Left lobe of liver (tissue), 2 donors: ENCODE measurements around the gene RFK. TPM values are rescaled to one million over a fixed set of nuclear protein-coding genes. Genes with fewer than 3 reads are reported as not detected.
A peak's percentile ranks its signal among the peaks of the same experiment; 100 is the strongest.
"Not testable (repeated sequence)": the region's sequence is repeated elsewhere in the genome, so short reads cannot be mapped to it uniquely, and the experiment has no call there.

ENCODE experiments used
- ATAC-seq: fragments of 200-7000 bp; cut with Tn5 transposase; one replicate; pipeline ENCODE4 v1.9.1; 2020; ENCODE audit warnings: mild to moderate bottlenecking, moderate library complexity
- DNase-seq: peaks from one replicate; pipeline ENCODE4 v3.0.0-alpha.2; 2020; ENCODE audit warnings: low spot score
- total RNA-seq: library from RNA; stranded (reverse); gene quantifications from one replicate; pipeline ENCODE4 v1.2.1, GENCODE V29; 2021
- donor health status: DM: no; HTN: no; CAD: no; lungs with moderate emphysema.
- donor health status: DM: no; HTN: yes; CAD: no.

RFK gene
- total RNA-seq, 1 donor from 2014 or later, result 16.0 TPM

DNA sequence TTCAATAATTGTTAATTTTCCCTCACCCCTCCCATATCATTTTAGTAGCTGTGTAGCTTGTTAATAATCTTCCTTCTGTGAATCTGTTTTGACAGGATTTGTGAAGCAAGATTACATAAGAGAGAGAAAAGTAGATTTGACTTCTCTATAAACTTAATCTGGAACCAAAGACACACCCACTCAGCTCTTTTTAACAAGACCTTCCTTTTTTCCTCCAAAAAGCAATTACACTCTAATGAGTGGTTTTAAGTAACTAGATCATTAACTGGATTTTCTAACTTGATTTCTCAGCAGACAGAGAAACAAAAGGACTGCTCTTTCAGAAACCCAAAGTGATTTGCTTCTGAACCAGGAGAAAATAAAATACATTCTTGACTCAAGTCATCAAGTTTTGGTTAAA is 21.9 kb downstream of the RFK start:
- ATAC-seq (no peak), DNase-seq (no peak)

DNA sequence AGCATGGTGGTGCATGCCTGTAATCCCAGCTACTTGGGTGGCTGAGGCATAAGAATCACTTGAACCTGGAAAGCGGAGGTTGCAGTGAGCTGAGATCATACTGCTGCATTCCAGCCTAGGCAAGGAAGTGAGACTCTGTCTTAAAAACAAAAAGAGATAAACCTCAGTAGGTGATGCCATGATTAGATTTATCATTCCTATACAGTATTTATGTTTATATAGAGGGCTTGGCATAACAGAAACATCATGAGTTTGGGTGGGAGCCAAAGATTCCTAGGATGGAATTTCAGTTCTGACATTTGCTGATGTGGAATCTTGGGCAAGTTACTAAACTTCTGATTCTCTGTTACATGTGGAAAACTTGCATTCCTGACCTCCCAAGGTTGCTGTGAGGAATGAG is 22.3 kb downstream of the RFK start:
- DNase-seq (no peak), ATAC-seq (no peak)

DNA sequence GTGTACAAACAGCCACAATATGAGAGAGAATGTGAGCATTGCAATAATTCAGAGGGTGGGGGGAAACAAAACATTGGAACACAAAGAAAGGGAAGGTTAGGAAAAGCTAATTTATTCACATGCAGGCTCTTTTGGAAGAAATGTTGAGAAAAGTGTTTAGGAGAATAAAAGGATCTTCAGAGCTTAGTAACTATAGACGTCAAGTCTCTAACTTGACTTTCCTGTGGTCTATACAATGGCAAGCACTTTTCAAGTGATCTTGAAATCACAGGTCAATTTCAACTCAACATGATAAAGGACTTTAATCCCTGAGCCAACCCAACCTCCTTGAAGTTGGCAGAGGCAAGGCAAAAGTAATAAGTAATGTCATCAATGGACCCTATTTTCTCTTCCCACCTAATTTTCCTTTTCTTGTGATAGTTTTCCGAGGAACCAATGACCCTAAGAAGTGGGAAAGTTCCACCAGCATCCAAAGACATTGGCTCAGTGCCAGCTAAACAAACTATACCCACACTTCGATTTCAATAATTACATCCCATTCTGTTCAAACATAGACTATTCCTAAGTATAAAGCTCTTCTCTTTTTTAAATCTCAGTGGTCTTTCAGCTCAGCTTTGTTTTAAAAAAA is 23.7 kb downstream of the RFK start:
- no peak for ATAC-seq
- DNase-seq, result no peak

DNA sequence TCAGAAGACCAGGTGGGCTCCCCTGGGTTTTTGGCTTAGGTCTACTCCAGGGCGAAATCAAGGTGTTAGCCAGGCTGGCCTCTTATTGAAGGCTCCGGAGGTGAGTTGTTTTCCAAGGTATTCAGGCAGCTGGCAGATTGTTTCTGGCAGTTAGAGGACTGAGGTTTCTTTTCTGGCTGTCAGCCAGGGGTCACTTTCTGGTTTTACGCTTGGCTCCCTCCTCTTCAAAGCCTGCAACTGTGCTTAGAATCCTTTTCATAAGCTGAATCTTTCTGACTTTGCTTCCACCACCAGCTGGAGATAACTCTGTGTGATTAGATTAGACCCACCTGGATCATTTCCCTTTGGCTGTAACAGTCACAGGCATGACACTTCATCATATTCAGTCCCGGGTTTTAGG is 24.6 kb downstream of the RFK start:
- peak; percentile 69 for ATAC-seq
- DNase-seq, result peak; percentile 83

DNA sequence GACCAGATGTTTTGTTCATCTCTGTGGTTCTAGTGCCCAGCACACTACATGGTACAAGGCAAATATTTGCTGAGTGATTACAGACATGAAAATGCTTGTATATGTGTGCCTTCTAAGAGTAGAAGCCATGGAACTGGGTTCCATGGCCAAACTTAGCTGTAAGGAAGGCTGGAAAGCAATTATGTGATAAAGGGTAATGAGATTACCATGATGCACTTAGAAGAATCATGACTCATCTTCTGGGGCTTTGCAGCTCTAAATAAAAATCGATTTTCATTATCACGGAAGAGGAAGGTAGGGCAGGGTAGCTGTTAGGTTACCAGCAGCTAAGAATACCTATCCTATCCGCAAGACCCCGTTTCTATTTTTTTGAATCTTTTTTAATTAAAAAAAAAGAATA is 28.0 kb downstream of the RFK start:
- no peak for ATAC-seq
- DNase-seq, result no peak

DNA sequence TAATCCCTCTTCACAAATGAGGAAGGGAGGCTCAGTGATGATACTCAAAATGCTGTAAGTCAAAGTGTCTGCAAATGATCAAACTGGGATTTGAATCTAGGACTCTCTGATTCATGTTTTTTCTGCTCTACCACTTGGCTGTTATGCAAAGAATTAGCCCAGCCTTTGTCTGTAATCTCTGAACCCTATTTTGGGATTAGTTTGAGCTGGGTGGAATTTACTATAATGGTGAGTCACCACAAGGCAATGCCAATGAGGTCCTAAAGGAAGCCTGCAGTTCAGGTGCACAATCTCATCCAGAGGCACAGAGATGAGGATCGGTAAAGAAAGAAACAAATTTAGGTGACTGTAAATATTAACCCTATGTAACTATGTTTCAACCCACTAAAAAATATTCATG is 29.2 kb downstream of the RFK start:
- no peak for ATAC-seq

DNA sequence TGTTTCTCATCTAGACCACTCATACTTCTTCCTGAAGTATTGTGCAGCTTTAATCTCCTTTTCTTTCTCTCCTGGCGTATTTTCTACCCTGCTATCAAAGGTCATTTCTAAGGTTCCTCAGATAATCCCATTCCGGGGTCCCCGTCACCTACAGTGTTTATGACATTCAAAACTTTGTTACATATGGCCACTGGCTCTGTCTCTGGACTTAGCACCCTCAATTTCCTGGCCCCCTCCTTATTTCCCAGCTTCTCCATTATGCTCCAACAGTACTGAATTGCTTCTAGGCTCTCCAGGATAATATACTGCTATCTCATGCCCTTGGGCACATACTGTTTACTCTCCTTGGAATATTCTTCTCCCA is 31.2 kb downstream of the RFK start:
- DNase-seq (no peak), ATAC-seq (no peak)

More for the DNA sequence above, 29.2 kb downstream of the RFK start:
- no peak for DNase-seq

DNA sequence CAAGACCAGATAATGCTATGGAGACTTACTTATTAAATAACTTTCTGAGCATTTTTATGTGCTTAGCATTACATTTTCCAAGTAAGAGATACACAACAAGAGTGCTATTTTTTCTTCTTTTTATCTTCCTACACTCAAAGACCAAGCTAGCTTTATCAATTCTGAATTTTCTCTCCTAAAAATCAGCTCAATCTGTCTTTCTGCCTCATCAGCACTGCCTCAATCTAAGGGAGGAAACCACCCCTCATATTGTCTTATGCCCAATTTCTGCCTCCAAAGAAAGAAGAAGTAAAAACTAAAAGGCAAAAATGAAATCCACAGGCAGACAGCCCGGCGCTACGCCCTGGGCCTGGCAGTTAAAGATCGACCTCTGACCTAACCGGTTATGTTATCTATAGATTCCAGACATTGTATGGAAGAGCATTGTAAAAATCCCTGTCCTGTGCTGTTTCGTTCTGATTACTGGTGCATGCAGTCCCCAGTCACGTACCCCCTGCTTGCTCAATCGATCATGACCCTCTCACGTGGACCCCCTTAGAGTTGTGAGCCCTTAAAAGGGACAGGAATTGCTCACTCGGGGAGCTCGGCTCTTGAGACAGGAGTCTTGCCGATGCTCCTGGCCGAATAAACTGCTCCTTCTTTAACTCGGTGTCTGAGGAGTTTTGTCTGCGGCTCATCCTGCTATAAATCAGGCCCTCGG is 31.7 kb downstream of the RFK start:
- ATAC-seq, DNase-seq: not testable (repeated sequence)

DNA sequence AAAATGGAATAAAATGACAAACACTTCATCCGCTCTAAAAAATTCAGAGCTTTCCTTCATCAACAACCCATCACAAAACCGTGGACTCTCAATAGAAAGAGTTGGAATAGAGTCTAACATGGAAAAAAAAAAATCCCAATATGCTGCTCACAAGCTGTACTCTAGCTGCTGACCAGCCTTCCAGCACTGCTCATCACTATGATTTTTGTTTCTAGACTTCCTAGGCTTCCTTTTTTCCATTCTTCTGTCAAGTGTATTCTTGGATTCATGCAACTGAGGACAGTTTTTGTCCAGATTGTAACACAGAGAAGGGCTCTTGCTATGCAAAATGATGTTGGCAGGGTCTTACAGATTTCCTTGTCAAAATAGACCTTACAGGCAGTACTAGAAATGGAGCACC is 34.5 kb downstream of the RFK start:
- no peak for ATAC-seq
- no peak for DNase-seq

DNA sequence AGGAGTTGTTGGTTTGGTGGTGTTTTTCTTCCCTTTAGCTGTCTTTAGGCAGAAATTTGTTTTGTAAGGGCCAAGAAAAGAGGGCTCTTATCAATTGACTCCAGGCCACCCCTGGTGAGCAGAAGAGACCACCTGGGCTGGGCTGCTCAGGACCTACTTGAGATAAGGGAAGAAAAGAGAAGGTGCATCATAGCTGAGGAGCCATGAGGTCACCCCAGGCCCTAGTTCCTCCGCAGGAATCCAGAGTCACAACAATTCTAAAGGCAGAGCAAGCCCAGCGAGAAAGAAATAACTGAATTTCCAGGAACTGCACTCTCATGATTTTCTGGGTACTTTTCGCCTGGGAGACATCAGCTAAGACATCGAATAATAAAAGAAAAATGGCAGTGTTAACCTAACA is 34.9 kb downstream of the RFK start:
- ATAC-seq, result no peak
- DNase-seq, result no peak

DNA sequence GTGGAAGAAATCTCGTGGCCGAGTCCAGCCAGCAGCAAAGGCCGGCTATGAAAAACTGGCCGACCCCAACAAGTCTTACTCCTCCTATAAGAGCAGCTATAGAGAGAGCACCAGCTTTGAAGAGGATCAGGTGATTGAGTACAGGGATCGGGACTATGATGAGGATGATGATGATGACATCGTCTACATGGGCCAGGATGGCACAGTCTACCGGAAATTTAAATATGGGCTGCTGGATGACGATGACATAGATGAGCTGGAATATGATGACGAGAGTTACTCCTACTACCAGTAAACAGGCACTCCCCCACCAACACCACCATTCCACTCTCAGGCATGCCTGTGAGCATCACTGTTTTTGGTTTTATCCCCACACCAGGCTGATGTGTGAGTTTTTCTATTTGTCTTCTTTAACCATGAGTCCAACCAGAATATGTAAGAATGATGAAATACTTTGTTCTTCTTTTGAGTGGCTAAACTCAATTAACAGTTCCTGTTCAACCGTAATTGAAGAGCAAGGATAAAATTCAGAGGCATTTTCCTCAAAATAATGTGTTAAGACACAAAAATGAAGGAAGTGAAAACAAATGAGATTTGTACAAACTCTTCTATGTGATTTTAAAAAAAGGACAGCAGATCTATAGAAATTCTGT is 35.5 kb downstream of the RFK start:
- ATAC-seq (no peak), DNase-seq (no peak)

DNA sequence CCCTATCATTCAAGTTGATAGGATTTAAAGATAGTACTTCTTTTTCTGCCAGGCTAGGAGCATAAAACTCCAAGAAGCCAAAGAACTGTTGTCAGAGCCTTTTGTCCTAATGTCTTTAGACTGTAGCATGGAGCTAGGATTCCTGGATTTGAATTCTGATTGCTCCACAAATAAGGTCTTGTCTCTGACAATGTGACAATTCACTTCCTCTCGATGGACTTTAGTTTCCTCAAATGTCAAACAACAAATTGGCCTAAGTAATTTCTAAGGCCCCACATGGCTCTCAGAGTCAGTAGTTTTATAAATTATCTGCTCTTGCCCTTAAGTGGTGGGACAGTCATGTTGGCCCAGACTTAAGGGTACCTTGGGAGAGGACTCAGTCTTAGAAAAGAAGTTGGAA is 36.7 kb downstream of the RFK start:
- no peak for DNase-seq
- no peak for ATAC-seq

DNA sequence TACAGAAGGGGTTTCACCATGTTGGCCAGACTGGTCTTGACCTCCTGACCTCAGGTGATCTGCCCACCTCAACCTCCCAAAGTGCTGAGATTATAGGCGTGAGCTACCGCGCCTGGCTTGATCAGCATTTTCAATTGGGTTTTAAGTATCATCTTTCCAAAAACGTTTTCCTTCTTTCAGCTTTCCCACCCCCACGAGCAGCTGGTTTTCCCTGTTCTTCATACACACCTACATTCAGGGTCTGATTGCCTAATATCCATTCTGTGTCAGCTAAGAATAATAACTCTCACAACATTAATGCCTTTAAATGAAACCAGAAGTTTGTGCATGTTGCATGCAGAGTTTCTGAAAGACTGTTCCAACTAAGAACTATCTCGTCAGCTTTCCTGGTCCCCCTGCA is 38.3 kb downstream of the RFK start:
- DNase-seq (no peak), ATAC-seq (no peak)

DNA sequence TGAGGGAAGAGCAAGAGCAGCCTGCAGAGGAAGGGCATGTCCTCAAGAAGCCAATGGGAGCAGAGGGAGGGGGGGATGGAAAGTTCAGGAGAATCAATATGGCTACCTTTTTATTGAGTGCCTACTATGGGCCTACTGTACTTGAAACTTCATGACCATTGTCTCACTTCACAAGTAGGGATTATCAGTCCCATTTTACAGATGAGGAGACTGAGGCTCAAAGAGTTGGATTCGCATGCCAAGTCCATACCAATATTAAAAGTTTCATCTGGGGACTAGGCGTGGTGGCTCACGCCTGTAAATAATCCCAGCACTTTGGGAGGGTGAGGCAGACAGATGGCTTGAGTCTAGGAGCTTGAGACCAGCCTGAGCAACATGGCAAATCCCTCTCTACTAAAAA is 40.0 kb downstream of the RFK start:
- DNase-seq, result no peak
- no peak for ATAC-seq

DNA sequence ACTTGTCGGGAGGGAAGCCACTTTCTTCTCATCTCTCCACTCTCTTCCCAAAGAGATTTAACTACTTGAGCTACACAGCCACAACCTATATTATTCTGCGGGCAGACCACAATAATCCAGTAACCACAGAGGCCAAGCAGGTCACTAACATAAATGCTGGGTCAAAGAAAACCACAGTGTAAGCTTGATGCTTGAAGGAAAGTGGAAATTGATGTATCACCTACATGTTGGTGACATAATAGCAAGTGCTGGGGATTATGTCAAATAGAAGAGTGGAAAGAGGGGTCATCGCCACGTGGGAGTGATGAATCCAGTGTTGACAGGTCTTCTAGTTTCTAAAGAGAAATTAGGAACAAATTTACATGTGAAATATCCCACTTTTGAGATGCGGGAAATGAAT is 40.9 kb downstream of the RFK start:
- DNase-seq, result no peak
- ATAC-seq, result no peak

DNA sequence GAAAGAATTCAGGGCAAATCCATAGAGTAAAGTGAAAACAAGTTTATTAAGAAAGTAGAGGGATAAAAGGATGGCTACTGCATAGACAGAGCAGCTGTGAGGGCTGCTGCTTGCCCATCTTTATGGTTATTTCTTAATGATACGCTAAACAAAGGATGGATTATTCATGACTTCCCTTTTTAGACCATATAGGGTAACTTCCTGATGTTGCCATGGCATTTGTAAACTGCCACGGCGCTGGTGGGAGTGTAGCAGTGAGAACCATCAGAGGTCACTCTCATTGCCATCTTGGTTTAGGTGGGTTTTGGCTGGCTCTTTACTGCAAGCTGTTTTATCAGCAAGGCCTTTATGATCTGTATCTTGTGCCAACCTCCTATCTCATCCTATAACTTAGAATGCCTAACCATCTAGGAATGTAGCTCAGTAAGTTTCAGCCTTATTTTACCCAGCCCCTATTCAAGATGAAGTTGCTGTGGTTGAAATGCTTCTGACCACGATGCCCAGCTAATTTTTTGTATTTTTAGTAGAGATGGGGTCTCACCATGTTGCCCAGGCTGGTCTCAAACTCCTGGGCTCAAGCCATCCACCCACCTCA is 42.1 kb downstream of the RFK start:
- ATAC-seq, result no peak
- no peak for DNase-seq

DNA sequence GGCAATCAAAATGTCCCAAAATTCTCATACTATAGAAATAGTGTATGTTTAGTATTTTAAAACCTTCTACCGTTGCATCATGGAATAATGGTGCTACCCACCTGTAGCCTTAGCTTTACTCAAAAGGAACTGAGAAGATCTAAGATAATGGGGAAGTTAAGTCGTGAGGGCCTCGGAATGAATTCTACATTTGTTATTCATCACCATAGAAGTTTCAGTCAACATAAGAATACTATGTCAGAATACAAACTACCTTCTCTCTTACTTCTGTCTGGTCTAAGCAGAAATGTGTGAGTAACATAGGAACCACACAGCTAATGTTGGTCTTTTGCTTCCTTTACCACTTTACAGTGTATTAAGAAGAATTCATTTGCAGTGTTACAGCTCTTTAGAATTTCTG is 43.2 kb downstream of the RFK start:
- DNase-seq, result no peak
- ATAC-seq, result no peak

DNA sequence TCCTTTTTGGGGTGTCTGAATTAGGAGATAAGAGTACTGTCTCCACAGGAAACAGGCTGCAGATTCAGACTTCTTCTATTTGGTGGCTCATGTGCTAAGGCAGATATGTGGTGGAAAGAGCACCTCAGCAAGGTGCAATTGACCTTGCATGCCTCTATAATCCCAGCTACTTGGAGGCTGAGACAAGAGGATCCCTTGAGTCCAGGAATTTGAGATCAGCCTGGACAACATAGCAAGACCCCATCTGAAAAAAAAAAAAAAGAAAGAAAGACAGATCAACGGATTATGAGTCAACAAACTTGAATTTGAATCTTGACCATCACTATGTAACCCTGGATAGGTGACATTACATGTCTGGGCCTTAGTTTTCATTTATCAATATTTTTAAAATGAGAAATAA is 44.4 kb downstream of the RFK start:
- no peak for DNase-seq
- ATAC-seq, result no peak

DNA sequence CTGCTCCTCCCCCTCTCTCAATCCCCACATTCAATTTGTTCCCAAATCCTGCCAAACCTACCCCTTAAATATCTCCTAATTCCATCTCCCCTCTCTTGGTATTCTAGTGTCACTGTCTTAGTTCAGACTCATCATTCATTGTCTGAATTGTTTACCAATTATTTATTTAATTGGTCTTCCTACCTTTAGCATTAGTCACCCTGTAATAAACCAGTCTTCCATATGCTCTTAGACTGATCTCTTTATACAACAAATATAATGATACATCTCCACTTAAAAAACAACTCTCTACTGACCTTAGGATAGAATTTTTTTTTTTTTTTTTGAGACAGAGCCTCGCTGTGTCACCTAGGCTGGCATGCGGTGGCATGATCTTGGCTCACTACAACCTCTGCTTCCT is 51.4 kb downstream of the RFK start:
- DNase-seq (no peak), ATAC-seq (no peak)

DNA sequence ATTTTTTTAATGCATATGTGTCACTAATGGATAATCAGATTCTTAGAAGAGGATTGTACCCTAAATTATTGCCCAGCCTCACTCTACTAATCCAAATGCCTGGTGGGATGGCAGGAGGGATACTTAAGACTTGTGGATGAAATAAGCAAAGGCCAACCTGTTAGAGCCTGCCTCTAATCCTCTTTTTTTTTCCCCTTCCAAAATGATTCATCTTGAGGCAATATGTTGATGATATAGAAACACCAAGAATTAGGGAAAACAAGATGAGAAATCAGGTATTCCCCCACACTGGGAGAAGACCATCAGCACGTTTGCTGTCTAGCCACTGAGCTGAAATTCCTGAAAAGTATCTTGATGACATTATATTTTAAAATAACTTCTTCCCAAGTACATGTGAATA is 52.0 kb downstream of the RFK start:
- DNase-seq (no peak), ATAC-seq (no peak)

DNA sequence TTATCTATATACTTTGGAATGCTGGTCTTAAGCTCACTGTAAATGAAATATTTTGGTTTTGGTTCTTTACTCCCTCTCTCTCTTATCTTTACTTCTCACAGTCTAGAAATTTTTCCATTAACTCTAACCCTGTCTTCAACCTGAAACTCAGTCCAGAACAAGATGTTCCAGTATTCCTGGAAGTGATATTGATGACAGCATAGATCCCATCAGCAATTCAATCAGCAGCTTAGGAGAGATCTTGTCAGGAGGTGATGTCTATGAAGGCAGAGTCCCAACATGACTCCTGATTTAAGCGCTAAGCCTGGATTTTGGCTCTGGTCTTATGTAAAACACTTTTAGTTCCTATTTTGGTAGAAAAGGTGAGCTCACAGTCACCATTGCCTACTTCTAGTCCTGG is 52.6 kb downstream of the RFK start:
- no peak for DNase-seq
- ATAC-seq, result no peak

DNA sequence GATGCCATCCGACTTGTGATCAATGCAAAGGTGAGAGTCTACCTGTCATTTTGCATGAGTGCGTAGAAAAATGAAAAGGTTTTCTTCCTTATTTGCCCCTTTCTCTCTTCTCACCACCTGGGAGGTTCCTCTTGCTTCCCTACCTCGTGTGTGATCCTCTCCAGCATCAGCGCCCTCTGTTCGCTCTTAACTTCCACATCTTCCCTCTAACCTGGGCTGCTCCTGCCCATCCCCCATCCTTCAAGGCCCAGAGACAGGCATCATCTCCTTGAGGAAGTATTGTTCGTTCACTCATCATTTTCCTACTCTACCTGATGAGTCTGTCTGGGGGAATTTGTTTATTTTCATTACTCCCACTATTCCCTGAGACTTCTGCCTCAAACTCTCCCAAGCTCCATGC is 55.8 kb downstream of the RFK start:
- no peak for DNase-seq
- no peak for ATAC-seq
